Neural cell (in vitro differentiated cells): ENCODE results near the gene L3MBTL1. TPM values are rescaled to one million over a fixed set of nuclear protein-coding genes. Genes with fewer than 3 reads are reported as not detected.

Experiments
- H2AFZ ChIP-seq: fragments of 200-600, 300-800 bp; sonication (generic), shearing (Covaris generic); 2 replicates; pipeline ENCODE4 v1.6.0; 2014; ENCODE audit warnings: low read depth, mild to moderate bottlenecking, antibody characterized with exemption, low read length, moderate library complexity
- H3F3A ChIP-seq: fragments of 200-600 bp; shearing (Covaris generic); 2 replicates; pipeline ENCODE4 v1.6.1; 2016; ENCODE audit warnings: mild to moderate bottlenecking, moderate library complexity, mixed read lengths, antibody characterized with exemption, low read length; ENCODE audit not compliant: insufficient read depth, poor library complexity, severe bottlenecking
- H3K27ac ChIP-seq: fragments of 200-600, 300-800 bp; sonication (generic), shearing (Covaris generic); 2 replicates; pipeline ENCODE4 v1.5.1; 2014; ENCODE audit warnings: mild to moderate bottlenecking, low read length, moderate library complexity
- H3K27me3 ChIP-seq: fragments of 300-800, 200-600 bp; sonication (generic), shearing (Covaris generic); 2 replicates; pipeline ENCODE4 v1.6.0; 2014; ENCODE audit warnings: mild to moderate bottlenecking, low read depth, low read length, moderate library complexity; ENCODE audit not compliant: insufficient read depth
- H3K36me3 ChIP-seq: fragments of 300-800, 200-600 bp; sonication (generic), shearing (Covaris generic); 2 replicates; pipeline ENCODE4 v1.5.1; 2014; ENCODE audit warnings: mild to moderate bottlenecking, antibody characterized with exemption, low read length, moderate library complexity; ENCODE audit not compliant: insufficient read depth
- H3K4me2 ChIP-seq: fragments of 300-800, 200-600 bp; sonication (generic), shearing (Covaris generic); 2 replicates; pipeline ENCODE4 v1.6.0; 2014; ENCODE audit warnings: mild to moderate bottlenecking, low read length
- H3K4me3 ChIP-seq: fragments of 300-800, 200-600 bp; sonication (generic), shearing (Covaris generic); 2 replicates; pipeline ENCODE4 v1.5.1; 2014; ENCODE audit warnings: mild to moderate bottlenecking, low read length, moderate library complexity
- H3K79me2 ChIP-seq: fragments of 200-600 bp; shearing (Covaris generic); replicated peaks from 2 replicates; pipeline ENCODE4 v1.6.0; 2014; ENCODE audit warnings: mild to moderate bottlenecking, low read length, moderate library complexity; ENCODE audit not compliant: insufficient read depth
- H3K9ac ChIP-seq: fragments of 300-800, 200-600 bp; sonication (generic), shearing (Covaris generic); 2 replicates; pipeline ENCODE4 v1.6.1; 2016; ENCODE audit warnings: mild to moderate bottlenecking, low read length, mixed read lengths
- H3K9me2 ChIP-seq: fragments of 200-600 bp; shearing (Covaris generic); 2 replicates; pipeline ENCODE4 v1.6.1; 2016; ENCODE audit warnings: mild to moderate bottlenecking, low read length, mixed read lengths; ENCODE audit not compliant: insufficient read depth
- H3K9me3 ChIP-seq: fragments of 200-600, 300-800 bp; sonication (generic), shearing (Covaris generic); 2 replicates; pipeline ENCODE4 v1.6.1; 2016; ENCODE audit warnings: mild to moderate bottlenecking, mixed run types, low read length, moderate library complexity, mixed read lengths
- H4K20me1 ChIP-seq: fragments of 200-600 bp; shearing (Covaris generic); 2 replicates; pipeline ENCODE4 v1.6.1; 2016; ENCODE audit warnings: mild to moderate bottlenecking, mixed run types; ENCODE audit not compliant: insufficient read depth
- CTCF ChIP-seq: fragments of 450-650 bp; IDR thresholded peaks from 2 replicates; pipeline ENCODE4 v1.5.1; 2014; ENCODE audit warnings: antibody characterized with exemption, mild to moderate bottlenecking, moderate library complexity; ENCODE audit not compliant: poor library complexity, severe bottlenecking
- EP300 ChIP-seq: fragments of 450-650 bp; conservative IDR thresholded peaks from 2 replicates; pipeline ENCODE4 v1.6.1; 2014; ENCODE audit warnings: antibody characterized with exemption, mild to moderate bottlenecking, moderate library complexity; ENCODE audit not compliant: poor library complexity, severe bottlenecking
- EZH2 ChIP-seq: fragments of 200-600, 300-800 bp; shearing (Covaris generic), sonication (generic); IDR thresholded peaks from 2 replicates; pipeline ENCODE4 v1.6.1; 2014; ENCODE audit warnings: antibody characterized with exemption, low read length, borderline replicate concordance, mild to moderate bottlenecking; ENCODE audit not compliant: insufficient read depth, poor library complexity, severe bottlenecking
- MXI1 ChIP-seq: fragments of 450-650 bp; conservative IDR thresholded peaks from 2 replicates; pipeline ENCODE4 v1.6.1; 2014; ENCODE audit warnings: antibody characterized with exemption, mild to moderate bottlenecking; ENCODE audit not compliant: poor library complexity, severe bottlenecking
- POLR2AphosphoS5 ChIP-seq: IDR thresholded peaks from 2 replicates; pipeline ENCODE4 v1.6.1; 2012
- RAD21 ChIP-seq: fragments of 450-650 bp; conservative IDR thresholded peaks from 2 replicates; pipeline ENCODE4 v1.6.1; 2014; ENCODE audit warnings: antibody characterized with exemption, mild to moderate bottlenecking, moderate library complexity
- REST ChIP-seq: IDR thresholded peaks from 2 replicates; pipeline ENCODE4 v1.6.1; 2012; ENCODE audit warnings: borderline replicate concordance
- SMC3 ChIP-seq: fragments of 450-650 bp; conservative IDR thresholded peaks from 2 replicates; pipeline ENCODE4 v1.6.1; 2014; ENCODE audit warnings: antibody characterized with exemption, mild to moderate bottlenecking, moderate library complexity; ENCODE audit not compliant: poor library complexity
- TAF1 ChIP-seq: IDR thresholded peaks from 2 replicates; pipeline ENCODE4 v1.6.1; 2012; ENCODE audit warnings: low read depth
- polyA plus RNA-seq: library from polyadenylated mRNA; depleted of rRNA; stranded (reverse); fragments of >200 nt; gene quantifications from 2 replicates; pipeline ENCODE4 v1.2.3, GENCODE V29; 2014

The L3MBTL1 gene
- polyA plus RNA-seq, 1 donor from 2014 or later, result 22.0 TPM

GRCh38 chr20:43467589-43467988, 39.9 kb upstream of the L3MBTL1 start:
- H3K79me2 ChIP-seq, result peaks cover 6% of the 10 kb centered on the region
- no peak overlapping the region for H3K4me3 ChIP-seq
- H3K27ac ChIP-seq, result no peak overlapping the region
- no peak overlapping the region for H3K4me2 ChIP-seq
- peaks cover 16% of the 10 kb centered on the region for H3K36me3 ChIP-seq
- no peaks in the 10 kb centered on the region for H3K9me3 ChIP-seq
- no peak overlapping the region for H3K9ac ChIP-seq
- no peak overlapping the region for H2AFZ ChIP-seq
- no peaks in the 10 kb centered on the region for H3K27me3 ChIP-seq
- TF ChIP-seq CTCF (no peak), MXI1 (no peak), EP300 (no peak), POLR2AphosphoS5 (no peak), TAF1 (no peak), EZH2 (no peak), SMC3 (no peak), RAD21 (no peak), REST (no peak)
- H4K20me1 ChIP-seq, result no peaks in the 10 kb centered on the region
- H3K9me2 ChIP-seq, result no peaks in the 10 kb centered on the region
- no peaks in the 10 kb centered on the region for H3F3A ChIP-seq

- Histone ChIP-seq H2AFZ (no peak overlapping the region), H3K4me2 (no peak overlapping the region), H3K4me3 (no peak overlapping the region), H3K9me3 (no peaks in the 10 kb centered on the region), H3K27ac (no peak overlapping the region), H3K36me3 (no peaks in the 10 kb centered on the region), H3K27me3 (no peaks in the 10 kb centered on the region), H4K20me1 (no peaks in the 10 kb centered on the region), H3F3A (no peaks in the 10 kb centered on the region), H3K9me2 (no peaks in the 10 kb centered on the region), H3K79me2 (no peaks in the 10 kb centered on the region), H3K9ac (no peak overlapping the region)
- TF ChIP-seq CTCF, result no peak
- no peak for TF ChIP-seq EZH2
- no peak for TF ChIP-seq EP300
- no peak for TF ChIP-seq SMC3
- no peak for TF ChIP-seq POLR2AphosphoS5
- TF ChIP-seq RAD21, result no peak
- TF ChIP-seq REST, result no peak
- no peak for TF ChIP-seq MXI1
- TF ChIP-seq TAF1, result no peak
Measured at GRCh38 chr20:43472671-43473380, 34.7 kb upstream of the L3MBTL1 start.
